Measurements from ENCODE around the gene EMD.

Gene EMD

DNA sequence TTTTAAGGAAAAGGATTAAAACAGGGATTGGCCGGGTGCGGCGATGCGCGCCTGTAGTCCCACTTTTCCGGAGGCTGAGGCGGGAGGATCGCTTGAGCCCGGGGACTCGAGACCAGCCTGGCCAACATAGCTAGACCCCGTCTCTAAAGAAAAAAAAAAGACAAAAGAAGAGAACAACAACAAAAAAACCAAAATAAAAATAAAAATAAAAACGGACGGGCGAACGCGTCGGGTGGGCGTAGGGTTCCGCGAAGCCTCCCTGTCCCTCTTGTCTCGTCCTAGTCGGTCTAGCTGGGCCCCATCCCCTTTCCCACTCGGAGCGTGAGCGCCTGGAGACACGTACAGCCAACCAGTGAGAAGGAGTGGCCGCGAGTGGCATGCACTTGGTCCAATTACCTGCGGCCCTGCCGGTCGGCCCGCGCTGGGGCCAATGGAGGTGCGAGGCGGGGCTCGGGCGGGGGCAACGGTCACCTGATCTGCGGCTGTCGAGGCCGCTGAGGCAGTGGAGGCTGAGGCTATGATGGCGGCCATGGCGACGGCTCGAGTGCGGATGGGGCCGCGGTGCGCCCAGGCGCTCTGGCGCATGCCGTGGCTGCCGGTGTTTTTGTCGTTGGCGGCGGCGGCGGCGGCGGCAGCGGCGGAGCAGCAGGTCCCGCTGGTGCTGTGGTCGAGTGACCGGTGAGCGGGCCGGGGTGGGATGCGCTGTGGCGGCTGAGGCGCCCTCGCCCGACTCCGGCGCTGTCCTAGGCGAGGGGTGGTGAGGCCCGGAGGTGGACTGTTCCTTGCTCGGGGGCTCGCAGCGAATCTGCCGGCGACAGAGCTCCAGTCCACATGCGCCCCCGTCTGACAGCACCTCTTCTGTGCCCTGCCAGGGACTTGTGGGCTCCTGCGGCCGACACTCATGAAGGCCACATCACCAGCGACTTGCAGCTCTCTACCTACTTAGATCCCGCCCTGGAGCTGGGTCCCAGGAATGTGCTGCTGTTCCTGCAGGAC, 49.4 kb downstream of the EMD start, which contains the start of gene ATP6AP1:
Gene ATP6AP1 (plus strand): TSS at position 502 of the 996 bp plus-strand sequence. CDS start 16 bp downstream, at position 518.
- Histone ChIP-seq H3K79me2 (ENCODE audit: insufficient read depth, low read length) (peaks cover 43% of the 10 kb centered on the region), H4K20me1 (ENCODE audit: insufficient read depth, low read length, poor library complexity, severe bottlenecking) (no peaks in the 10 kb centered on the region), H3K9me2 (replicated peaks; ENCODE audit: low read depth, low read length) (no peaks in the 10 kb centered on the region), H3K9ac (ENCODE audit: low read depth, low read length, poor library complexity, severe bottlenecking) (peak within 1 kb of the TSS; percentile 81), H3K4me2 (ENCODE audit: low read depth, low read length, poor library complexity, severe bottlenecking) (peak within 1 kb of the TSS; percentile 92), H3K9me3 (ENCODE audit: insufficient read depth, low read depth, low read length) (no peaks in the 10 kb centered on the region), H2AFZ (ENCODE audit: low read length) (no peak within 1 kb of the TSS), H3K27me3 (ENCODE audit: insufficient read depth, low read length, poor library complexity, severe bottlenecking) (no peaks in the 10 kb centered on the region), H3K36me3 (ENCODE audit: insufficient read depth, low read length) (no peaks in the 10 kb centered on the region), H3F3A (ENCODE audit: low read depth) (no peaks in the 10 kb centered on the region), H3K4me3 (ENCODE audit: low read length, poor library complexity, severe bottlenecking) (peak within 1 kb of the TSS; percentile 91), H3K4me1 (ENCODE audit: insufficient read depth, low read length, poor library complexity, severe bottlenecking) (peaks cover 18% of the 10 kb centered on the region)
- no peak for TF ChIP-seq EZH2phosphoT487 (IDR thresholded peaks at IDR 0.05; ENCODE audit: borderline replicate concordance)
- TF ChIP-seq, protein P1, sequence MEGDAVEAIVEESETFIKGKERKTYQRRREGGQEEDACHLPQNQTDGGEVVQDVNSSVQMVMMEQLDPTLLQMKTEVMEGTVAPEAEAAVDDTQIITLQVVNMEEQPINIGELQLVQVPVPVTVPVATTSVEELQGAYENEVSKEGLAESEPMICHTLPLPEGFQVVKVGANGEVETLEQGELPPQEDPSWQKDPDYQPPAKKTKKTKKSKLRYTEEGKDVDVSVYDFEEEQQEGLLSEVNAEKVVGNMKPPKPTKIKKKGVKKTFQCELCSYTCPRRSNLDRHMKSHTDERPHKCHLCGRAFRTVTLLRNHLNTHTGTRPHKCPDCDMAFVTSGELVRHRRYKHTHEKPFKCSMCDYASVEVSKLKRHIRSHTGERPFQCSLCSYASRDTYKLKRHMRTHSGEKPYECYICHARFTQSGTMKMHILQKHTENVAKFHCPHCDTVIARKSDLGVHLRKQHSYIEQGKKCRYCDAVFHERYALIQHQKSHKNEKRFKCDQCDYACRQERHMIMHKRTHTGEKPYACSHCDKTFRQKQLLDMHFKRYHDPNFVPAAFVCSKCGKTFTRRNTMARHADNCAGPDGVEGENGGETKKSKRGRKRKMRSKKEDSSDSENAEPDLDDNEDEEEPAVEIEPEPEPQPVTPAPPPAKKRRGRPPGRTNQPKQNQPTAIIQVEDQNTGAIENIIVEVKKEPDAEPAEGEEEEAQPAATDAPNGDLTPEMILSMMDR (conservative IDR thresholded peaks at IDR 0.05; ENCODE audit: low read length): peak; percentile 26; the same call in 1 of the 2 replicates

GRCh38 chrX:154429711-154430110, 50.6 kb downstream of the EMD start:
- Histone ChIP-seq H3K9me2 (replicated peaks; ENCODE audit: low read depth, low read length) (no peaks in the 10 kb centered on the region), H3K9ac (ENCODE audit: low read depth, low read length, poor library complexity, severe bottlenecking) (peak overlapping the region; percentile 81), H2AFZ (ENCODE audit: low read length) (no peak overlapping the region), H3K4me2 (ENCODE audit: low read depth, low read length, poor library complexity, severe bottlenecking) (peak overlapping the region; percentile 66), H3F3A (ENCODE audit: low read depth) (no peaks in the 10 kb centered on the region), H3K27me3 (ENCODE audit: insufficient read depth, low read length, poor library complexity, severe bottlenecking) (no peaks in the 10 kb centered on the region), H3K79me2 (ENCODE audit: insufficient read depth, low read length) (peaks cover 43% of the 10 kb centered on the region), H3K36me3 (ENCODE audit: insufficient read depth, low read length) (no peaks in the 10 kb centered on the region; the same call in 1 of the 2 replicates), H3K4me1 (ENCODE audit: insufficient read depth, low read length, poor library complexity, severe bottlenecking) (peaks cover 18% of the 10 kb centered on the region), H3K4me3 (ENCODE audit: low read length, poor library complexity, severe bottlenecking) (peak overlapping the region; percentile 91), H3K9me3 (ENCODE audit: insufficient read depth, low read depth, low read length) (no peaks in the 10 kb centered on the region), H4K20me1 (ENCODE audit: insufficient read depth, low read length, poor library complexity, severe bottlenecking) (no peaks in the 10 kb centered on the region)
- no peak for TF ChIP-seq EZH2phosphoT487 (IDR thresholded peaks at IDR 0.05; ENCODE audit: borderline replicate concordance)
- TF ChIP-seq, protein P1 (conservative IDR thresholded peaks at IDR 0.05; ENCODE audit: low read length): no peak

DNA sequence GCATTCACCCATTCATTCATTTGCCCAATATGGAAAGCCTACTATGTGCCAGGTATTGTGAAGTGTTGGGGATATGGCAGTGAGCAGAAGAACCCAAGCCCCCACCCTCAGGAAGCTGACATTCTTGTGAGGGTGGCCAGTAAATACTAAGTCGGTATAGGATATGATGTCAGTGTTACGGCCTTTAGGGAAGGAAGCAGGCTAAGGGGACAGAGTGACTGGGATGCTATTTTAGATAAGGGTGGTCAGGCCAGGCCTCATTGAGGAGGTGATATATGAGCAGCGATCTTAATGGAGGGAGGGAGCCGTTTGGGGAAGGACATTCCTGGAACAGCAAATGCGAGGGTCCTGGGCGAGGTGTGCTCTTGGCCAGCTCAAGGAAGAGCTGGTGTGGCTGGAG, 51.4 kb downstream of the EMD start:
- Histone ChIP-seq H3K9me2 (replicated peaks; ENCODE audit: low read depth, low read length) (no peaks in the 10 kb centered on the region), H3K9me3 (ENCODE audit: insufficient read depth, low read depth, low read length) (no peaks in the 10 kb centered on the region), H3K4me3 (ENCODE audit: low read length, poor library complexity, severe bottlenecking) (peak overlapping the region; percentile 29), H3K9ac (ENCODE audit: low read depth, low read length, poor library complexity, severe bottlenecking) (peak overlapping the region; percentile 48), H3K36me3 (ENCODE audit: insufficient read depth, low read length) (no peaks in the 10 kb centered on the region; the same call in 1 of the 2 replicates), H3K27me3 (ENCODE audit: insufficient read depth, low read length, poor library complexity, severe bottlenecking) (no peaks in the 10 kb centered on the region), H4K20me1 (ENCODE audit: insufficient read depth, low read length, poor library complexity, severe bottlenecking) (no peaks in the 10 kb centered on the region), H3K4me1 (ENCODE audit: insufficient read depth, low read length, poor library complexity, severe bottlenecking) (peaks cover 18% of the 10 kb centered on the region), H3K4me2 (ENCODE audit: low read depth, low read length, poor library complexity, severe bottlenecking) (peak overlapping the region; percentile 59), H3F3A (ENCODE audit: low read depth) (no peaks in the 10 kb centered on the region), H2AFZ (ENCODE audit: low read length) (no peak overlapping the region), H3K79me2 (ENCODE audit: insufficient read depth, low read length) (peaks cover 43% of the 10 kb centered on the region)
- TF ChIP-seq, protein P1 (conservative IDR thresholded peaks at IDR 0.05; ENCODE audit: low read length): no peak
- TF ChIP-seq EZH2phosphoT487 (IDR thresholded peaks at IDR 0.05; ENCODE audit: borderline replicate concordance): no peak
